ENCODE data around the gene OGA.

GRCh38 chr10:101816376-101816775 is 1.9 kb downstream of the OGA start:
- TF ChIP-seq CTCF (IDR thresholded peaks at IDR 0.05; ENCODE audit: poor library complexity) (no peak), EZH2 (IDR thresholded peaks at IDR 0.05; ENCODE audit: borderline replicate concordance) (no peak)
